Bronchus fibroblast of lung (primary cell): Measurements from ENCODE around the gene ITSN2. TPM values are rescaled to one million over a fixed set of nuclear protein-coding genes. Genes with fewer than 3 reads are reported as not detected.

ENCODE experiments used
- total RNA-seq: library from RNA; depleted of rRNA; stranded (reverse); fragments of >200 nt; gene quantifications from 2 replicates; pipeline ENCODE4 v1.2.3, GENCODE V29; 2015

ITSN2 gene
- 9.2 and 14.5 TPM in 2 replicates for total RNA-seq

GRCh38 chr2:24360050-24360962, at the start of gene ITSN2:
Gene ITSN2, minus strand, starts transcription at chr2:24360536. Its CDS starts 32,454 bp downstream, at chr2:24328082.

GRCh38 chr2:24174851-24175277, 185.5 kb downstream of the ITSN2 start, which contains the start of gene FAM228A:
Gene FAM228A, plus strand, starts transcription at chr2:24175053. Its CDS starts 428 bp downstream, at chr2:24175481.

Other genes with a start within 250 kb of the ITSN2 start
- gene PFN4, start 237.2 kb downstream of the ITSN2 start, total RNA-seq, result 0.15 and 0.17 TPM in 2 replicates
- 1.9 and 4.2 TPM in 2 replicates for gene FAM228B, start 237.1 kb downstream of the ITSN2 start, total RNA-seq
- 0.34 and 1.5 TPM in 2 replicates for gene FAM228A, start 185.5 kb downstream of the ITSN2 start, total RNA-seq
- 4.0 and 4.5 TPM in 2 replicates for gene NCOA1, start 130.7 kb upstream of the ITSN2 start, total RNA-seq